Activated naive CD8-positive, alpha-beta T cell treated with anti-CD3 and anti-CD28 coated beads, Interleukin-2, amount 50 U/mL, for 24 hours (primary cell): ENCODE data around the gene NOD2.
A peak's percentile ranks its signal among the peaks of the same experiment; 100 is the strongest.

Source experiments
- ATAC-seq: fragments of 150-1000 bp; cut with Tn5 transposase; one replicate; pipeline ENCODE4 v1.10.0; 2021
- DNase-seq: peaks from one replicate; pipeline ENCODE4 v3.0.0; 2021
- H3K27ac Mint-ChIP-seq: one replicate; pipeline ENCODE4 v1.8.0; 2021; ENCODE audit warnings: mild to moderate bottlenecking, mixed read lengths
- H3K27me3 Mint-ChIP-seq: one replicate; pipeline ENCODE4 v1.8.0; 2021; ENCODE audit warnings: mixed read lengths
- H3K36me3 Mint-ChIP-seq: one replicate; pipeline ENCODE4 v1.8.0; 2021; ENCODE audit warnings: low read depth, mixed read lengths
- H3K4me1 Mint-ChIP-seq: one replicate; pipeline ENCODE4 v1.8.0; 2021; ENCODE audit warnings: mixed read lengths
- H3K4me3 Mint-ChIP-seq: one replicate; pipeline ENCODE4 v1.8.0; 2021; ENCODE audit warnings: mild to moderate bottlenecking, moderate library complexity, mixed read lengths
- H3K9me3 Mint-ChIP-seq: one replicate; pipeline ENCODE4 v1.8.0; 2021; ENCODE audit warnings: mixed read lengths

The NOD2 gene

GRCh38 chr16:50695017-50696000 is 1.9 kb downstream of the NOD2 start:
- Mint-ChIP-seq H3K36me3 (peaks cover 7% of the 10 kb centered on the region), H3K4me3 (peak overlapping the region; percentile 69), H3K27ac (peak overlapping the region; percentile 3), H3K27me3 (peaks cover 7% of the 10 kb centered on the region), H3K9me3 (no peaks in the 10 kb centered on the region), H3K4me1 (peaks cover 78% of the 10 kb centered on the region)
- ATAC-seq (no peak), DNase-seq (no peak)

GRCh38 chr16:50696126-50696525 is 2.7 kb downstream of the NOD2 start:
- H3K27ac Mint-ChIP-seq, result peak overlapping the region; percentile 83

GRCh38 chr16:50696575-50697420 is 3.4 kb downstream of the NOD2 start:
- DNase-seq (peak; percentile 67), ATAC-seq (peak; percentile 13)
- Mint-ChIP-seq H3K4me3 (peak overlapping the region; percentile 9), H3K27me3 (peaks cover 7% of the 10 kb centered on the region), H3K36me3 (peaks cover 9% of the 10 kb centered on the region), H3K27ac (peak overlapping the region; percentile 83), H3K9me3 (no peaks in the 10 kb centered on the region), H3K4me1 (peaks cover 85% of the 10 kb centered on the region)

More at GRCh38 chr16:50696126-50696525, 2.7 kb downstream of the NOD2 start:
- H3K4me1 Mint-ChIP-seq, result peaks cover 81% of the 10 kb centered on the region
- H3K27me3 Mint-ChIP-seq, result peaks cover 7% of the 10 kb centered on the region
- peak overlapping the region; percentile 9 for H3K4me3 Mint-ChIP-seq
- DNase-seq (no peak), ATAC-seq (no peak)
- peaks cover 9% of the 10 kb centered on the region for H3K36me3 Mint-ChIP-seq
- no peaks in the 10 kb centered on the region for H3K9me3 Mint-ChIP-seq

GRCh38 chr16:50697421-50697715 is 4.0 kb downstream of the NOD2 start:
- Mint-ChIP-seq H3K4me1 (peaks cover 85% of the 10 kb centered on the region), H3K36me3 (peaks cover 9% of the 10 kb centered on the region), H3K9me3 (no peaks in the 10 kb centered on the region), H3K27ac (peak overlapping the region; percentile 83), H3K4me3 (peak overlapping the region; percentile 73), H3K27me3 (peaks cover 7% of the 10 kb centered on the region)
- no peak for ATAC-seq
- DNase-seq, result no peak

GRCh38 chr16:50697881-50698767 is 4.7 kb downstream of the NOD2 start:
- H3K36me3 Mint-ChIP-seq, result peaks cover 11% of the 10 kb centered on the region
- H3K4me1 Mint-ChIP-seq, result peaks cover 84% of the 10 kb centered on the region
- H3K27ac Mint-ChIP-seq, result peak overlapping the region; percentile 83
- peak overlapping the region; percentile 73 for H3K4me3 Mint-ChIP-seq
- DNase-seq (peak; percentile 67), ATAC-seq (peak; percentile 65)
- peaks cover 7% of the 10 kb centered on the region for H3K27me3 Mint-ChIP-seq
- no peaks in the 10 kb centered on the region for H3K9me3 Mint-ChIP-seq

GRCh38 chr16:50699326-50700159 is 6.1 kb downstream of the NOD2 start:
- Mint-ChIP-seq H3K4me1 (peaks cover 78% of the 10 kb centered on the region), H3K27ac (peak overlapping the region; percentile 83), H3K9me3 (peaks cover 7% of the 10 kb centered on the region), H3K27me3 (peaks cover 4% of the 10 kb centered on the region), H3K4me3 (peak overlapping the region; percentile 54), H3K36me3 (peaks cover 21% of the 10 kb centered on the region)
- ATAC-seq, result peak; percentile 81
- DNase-seq, result peak; percentile 65

GRCh38 chr16:50702725-50703124 is 9.3 kb downstream of the NOD2 start:
- ATAC-seq (no peak), DNase-seq (no peak)
- H3K9me3 Mint-ChIP-seq, result peaks cover 21% of the 10 kb centered on the region
- no peak overlapping the region for H3K4me3 Mint-ChIP-seq
- peaks cover 72% of the 10 kb centered on the region for H3K4me1 Mint-ChIP-seq
- H3K27me3 Mint-ChIP-seq, result no peaks in the 10 kb centered on the region
- H3K27ac Mint-ChIP-seq, result no peak overlapping the region
- peaks cover 38% of the 10 kb centered on the region for H3K36me3 Mint-ChIP-seq

GRCh38 chr16:50704245-50704644 is 10.8 kb downstream of the NOD2 start:
- Mint-ChIP-seq H3K9me3 (peaks cover 21% of the 10 kb centered on the region), H3K4me3 (no peak overlapping the region), H3K36me3 (peaks cover 39% of the 10 kb centered on the region), H3K27ac (no peak overlapping the region), H3K4me1 (peaks cover 72% of the 10 kb centered on the region), H3K27me3 (no peaks in the 10 kb centered on the region)
- ATAC-seq (no peak), DNase-seq (no peak)

GRCh38 chr16:50705436-50706110 is 12.2 kb downstream of the NOD2 start:
- no peak for DNase-seq
- peaks cover 36% of the 10 kb centered on the region for H3K36me3 Mint-ChIP-seq
- H3K27me3 Mint-ChIP-seq, result no peaks in the 10 kb centered on the region
- H3K4me1 Mint-ChIP-seq, result peaks cover 71% of the 10 kb centered on the region
- H3K9me3 Mint-ChIP-seq, result peaks cover 21% of the 10 kb centered on the region
- H3K27ac Mint-ChIP-seq, result no peak overlapping the region
- no peak overlapping the region for H3K4me3 Mint-ChIP-seq
- ATAC-seq, result no peak

- ATAC-seq (peak; percentile 17), DNase-seq (no peak)
- H3K9me3 Mint-ChIP-seq, result peaks cover 21% of the 10 kb centered on the region
- H3K27me3 Mint-ChIP-seq, result no peaks in the 10 kb centered on the region
- peaks cover 34% of the 10 kb centered on the region for H3K36me3 Mint-ChIP-seq
- H3K27ac Mint-ChIP-seq, result peak overlapping the region; percentile 1
- peaks cover 69% of the 10 kb centered on the region for H3K4me1 Mint-ChIP-seq
- H3K4me3 Mint-ChIP-seq, result no peak overlapping the region
Observed at GRCh38 chr16:50706250-50706649, 12.8 kb downstream of the NOD2 start.

- Mint-ChIP-seq H3K4me3 (peak overlapping the region; percentile 41), H3K36me3 (peaks cover 31% of the 10 kb centered on the region), H3K4me1 (peaks cover 60% of the 10 kb centered on the region), H3K27ac (peak overlapping the region; percentile 84), H3K27me3 (no peaks in the 10 kb centered on the region), H3K9me3 (peaks cover 21% of the 10 kb centered on the region)
- DNase-seq (peak; percentile 41), ATAC-seq (peak; percentile 86)
Observed at GRCh38 chr16:50708373-50709060, 15.1 kb downstream of the NOD2 start.

GRCh38 chr16:50709061-50709684 is 15.8 kb downstream of the NOD2 start:
- Mint-ChIP-seq H3K4me3 (peak overlapping the region; percentile 41), H3K4me1 (peaks cover 57% of the 10 kb centered on the region)
- ATAC-seq, result peak; percentile 45

More at GRCh38 chr16:50709061-50709684, 15.8 kb downstream of the NOD2 start:
- Mint-ChIP-seq H3K9me3 (peaks cover 15% of the 10 kb centered on the region), H3K27me3 (no peaks in the 10 kb centered on the region), H3K36me3 (peaks cover 24% of the 10 kb centered on the region), H3K27ac (peak overlapping the region; percentile 84)
- DNase-seq, result no peak
